ENCODE measurements around the gene TH. TPM values are rescaled to one million over a fixed set of nuclear protein-coding genes. Genes with fewer than 3 reads are reported as not detected.

Gene TH
- total RNA-seq, 1 donor from 2014 or later, result 0.40 TPM

GRCh38 chr11:2139621-2140337 is 31.8 kb downstream of the TH start:
- no peak for ATAC-seq

GRCh38 chr11:2139123-2139521 is 32.5 kb downstream of the TH start, which contains the start of gene IGF2:
Gene IGF2 (minus strand): TSS chr11:2139389. CDS start chr11:2135523, 3,866 bp downstream.
- ATAC-seq, result no peak

- no peak for ATAC-seq
Measured at GRCh38 chr11:2138431-2139122, 33.0 kb downstream of the TH start.

- ATAC-seq, result no peak
Measured at GRCh38 chr11:2138068-2138430, 33.6 kb downstream of the TH start.

- no peak for ATAC-seq
Measured at GRCh38 chr11:2137202-2138067, 34.2 kb downstream of the TH start.

- ATAC-seq, result no peak
Measured at GRCh38 chr11:2136952-2137201, 34.7 kb downstream of the TH start.

GRCh38 chr11:2136209-2136951 is 35.2 kb downstream of the TH start:
- no peak for ATAC-seq

GRCh38 chr11:2135648-2136201 is 35.9 kb downstream of the TH start:
- no peak for ATAC-seq

- ATAC-seq, result no peak
Measured at GRCh38 chr11:2135018-2135569, 36.5 kb downstream of the TH start.

- no peak for ATAC-seq
Measured at GRCh38 chr11:2134022-2135010, 37.3 kb downstream of the TH start.

GRCh38 chr11:2133241-2134021 is 38.2 kb downstream of the TH start:
- no peak for ATAC-seq

GRCh38 chr11:2132874-2133240 is 38.8 kb downstream of the TH start:
- no peak for ATAC-seq

- ATAC-seq, result no peak
Measured at GRCh38 chr11:2132246-2132645, 39.4 kb downstream of the TH start.

- no peak for ATAC-seq
Measured at GRCh38 chr11:2131371-2132236, 40.0 kb downstream of the TH start.

GRCh38 chr11:2130881-2131352 is 40.7 kb downstream of the TH start:
- no peak for ATAC-seq

GRCh38 chr11:2129699-2130366 is 41.8 kb downstream of the TH start:
- ATAC-seq, result no peak

- no peak for ATAC-seq
Measured at GRCh38 chr11:2129308-2129698, 42.3 kb downstream of the TH start.

GRCh38 chr11:2128511-2129307 is 42.9 kb downstream of the TH start:
- ATAC-seq, result no peak
